Stimulated activated CD4-positive, alpha-beta T cell treated with anti-CD3 and anti-CD28 coated beads, Interleukin-2, amount 100 ng/mL, for 48 hours (primary cell): ENCODE data around the gene DNAJA3.

Source experiments
- DNase-seq, 2 donors: peaks; one replicate each; pipeline ENCODE4 v3.0.0-alpha.2; 2020

The DNAJA3 gene

GRCh38 chr16:4425378-4426020, at the start of gene DNAJA3:
Gene DNAJA3, plus strand, starts transcription at chr16:4425868. Its CDS starts 14 bp downstream, at chr16:4425882.
- peak; percentile 87 to 90 for DNase-seq

- DNase-seq, result no peak
Measured at GRCh38 chr16:4376126-4376892, 49.4 kb upstream of the DNAJA3 start.

- DNase-seq, result no peak
Measured at GRCh38 chr16:4376893-4377572, 48.6 kb upstream of the DNAJA3 start.

GRCh38 chr16:4377573-4378154, 48.0 kb upstream of the DNAJA3 start:
- no peak for DNase-seq

- DNase-seq, result no peak
Measured at GRCh38 chr16:4378161-4378666, 47.5 kb upstream of the DNAJA3 start.

GRCh38 chr16:4378999-4379690, 46.5 kb upstream of the DNAJA3 start:
- DNase-seq, result no peak

- DNase-seq, result no peak
Measured at GRCh38 chr16:4380119-4381063, 45.3 kb upstream of the DNAJA3 start.

- DNase-seq, result no peak
Measured at GRCh38 chr16:4381072-4381934, 44.4 kb upstream of the DNAJA3 start.

GRCh38 chr16:4381935-4382794, 43.5 kb upstream of the DNAJA3 start:
- DNase-seq, result no peak

- no peak for DNase-seq
Measured at GRCh38 chr16:4382795-4383357, 42.8 kb upstream of the DNAJA3 start.

GRCh38 chr16:4383591-4384444, 41.9 kb upstream of the DNAJA3 start:
- no peak for DNase-seq

- DNase-seq, result no peak
Measured at GRCh38 chr16:4384509-4384942, 41.1 kb upstream of the DNAJA3 start.

- DNase-seq, result no peak
Measured at GRCh38 chr16:4385066-4385788, 40.4 kb upstream of the DNAJA3 start.

GRCh38 chr16:4385789-4386450, 39.7 kb upstream of the DNAJA3 start:
- no peak for DNase-seq

GRCh38 chr16:4386451-4386805, 39.2 kb upstream of the DNAJA3 start:
- no peak for DNase-seq

- no peak for DNase-seq
Measured at GRCh38 chr16:4386951-4387565, 38.6 kb upstream of the DNAJA3 start.
